Measurements from ENCODE around the gene EMC8. TPM values are rescaled to one million over a fixed set of nuclear protein-coding genes. Genes with fewer than 3 reads are reported as not detected.

The EMC8 gene
- total and polyA plus RNA-seq, 2 donors (not counting 1 experiment from before 2014, with no cell fraction given): 22.1 to 33.1 TPM

DNA sequence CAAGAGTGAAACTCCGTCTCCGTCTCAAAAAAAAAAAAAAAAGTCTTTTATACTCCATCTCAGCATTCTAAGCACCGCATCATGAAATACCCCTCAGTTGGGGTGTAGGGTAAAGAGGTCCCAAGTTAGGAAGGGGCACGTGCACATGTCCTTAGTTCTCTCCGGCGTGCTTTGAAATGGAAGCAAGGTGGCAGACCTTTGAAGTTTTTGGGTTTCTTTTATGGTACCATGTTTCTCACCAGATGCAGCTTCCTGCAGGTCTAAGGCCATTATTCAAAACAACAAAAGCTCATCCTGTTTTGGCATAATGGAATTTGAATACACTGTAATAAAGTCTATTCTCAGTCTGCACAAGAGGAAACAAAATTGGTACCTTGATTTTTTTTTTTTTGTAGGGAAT is 9.6 kb downstream of the EMC8 start:
- Histone ChIP-seq H3K4me2 (replicated peaks; ENCODE audit: low read depth, low read length, poor library complexity, severe bottlenecking) (no peak overlapping the region), H3K9ac (ENCODE audit: low read length) (no peak overlapping the region), H3K27me3 (replicated peaks in 1 of 4; ENCODE audit: control extremely low read depth in 1 of 4, control insufficient read depth in 3 of 4, insufficient read depth in 4 of 4, low read length in 3 of 4) (no peaks in the 10 kb centered on the region), H4K20me1 (ENCODE audit: control insufficient read depth, insufficient read depth, low read length, poor library complexity, severe bottlenecking) (peaks cover 50% of the 10 kb centered on the region), H3K36me3 (replicated peaks in 1 of 2; ENCODE audit: control extremely low read depth in 1 of 2, control insufficient read depth in 1 of 2, extremely low read depth in 1 of 2, insufficient read depth in 2 of 2, low read length in 1 of 2) (peaks cover 4 to 64% of the 10 kb centered on the region in 2 experiments), H3K4me3 (ENCODE audit: control extremely low read depth in 1 of 5, extremely low read depth in 1 of 5, insufficient read depth in 1 of 5, low read depth in 2 of 5, low read length in 4 of 5) (no peak overlapping the region), H3K9me3 (ENCODE audit: control extremely low read depth in 1 of 3, control insufficient read depth in 2 of 3, insufficient read depth in 1 of 3, low read length in 2 of 3) (no peaks in the 10 kb centered on the region), H3K27ac (ENCODE audit: low read length in 2 of 2) (no peak overlapping the region), H3K4me1 (ENCODE audit: control insufficient read depth in 2 of 2, insufficient read depth in 2 of 2, low read length in 2 of 2) (no peaks in the 10 kb centered on the region), H2AFZ (ENCODE audit: insufficient read depth, low read depth, low read length, poor library complexity, severe bottlenecking) (no peak overlapping the region), H3K79me2 (ENCODE audit: control insufficient read depth, insufficient read depth, low read length) (peaks cover 77% of the 10 kb centered on the region)
- ChIA-PET POLR2A (interaction anchor here (0.7 to 0.9 kb wide), 2 partner anchors 38 to 39 kb away, joined by 3 to 7 read pairs; no protein-coding TSS in a partner anchor), CTCF (interaction anchor here (0.8 to 0.9 kb wide), 2 partner anchors 30 to 130 kb away, joined by 3 read pairs; no protein-coding TSS in a partner anchor)
- no peak overlapping the region for H3K4me3 Mint-ChIP-seq
- H3K4me1 Mint-ChIP-seq: peaks cover 10% of the 10 kb centered on the region
- no CpG with 5 or more reads among the region's 6 CpGs for WGBS (ENCODE audit: insufficient coverage)
- H3K9me3 Mint-ChIP-seq (ENCODE audit: insufficient read depth): no peaks in the 10 kb centered on the region
- no peak overlapping the region for H3K27ac Mint-ChIP-seq
- no peak for ATAC-seq (ENCODE audit: low read depth)
- no peak for DNase-seq
- H3K27me3 Mint-ChIP-seq: no peaks in the 10 kb centered on the region
- TF ChIP-seq CTCF (IDR thresholded peaks at IDR 0.05) (no peak), EZH2 (IDR thresholded peaks at IDR 0.05; ENCODE audit: borderline replicate concordance, insufficient read depth, low read depth, low read length, poor library complexity, severe bottlenecking) (no peak)
- intact Hi-C loops (cut with micrococcal nuclease): loop anchor here (10.0 kb wide), 1 partner anchor 235 kb away; no protein-coding TSS in a partner anchor

DNA sequence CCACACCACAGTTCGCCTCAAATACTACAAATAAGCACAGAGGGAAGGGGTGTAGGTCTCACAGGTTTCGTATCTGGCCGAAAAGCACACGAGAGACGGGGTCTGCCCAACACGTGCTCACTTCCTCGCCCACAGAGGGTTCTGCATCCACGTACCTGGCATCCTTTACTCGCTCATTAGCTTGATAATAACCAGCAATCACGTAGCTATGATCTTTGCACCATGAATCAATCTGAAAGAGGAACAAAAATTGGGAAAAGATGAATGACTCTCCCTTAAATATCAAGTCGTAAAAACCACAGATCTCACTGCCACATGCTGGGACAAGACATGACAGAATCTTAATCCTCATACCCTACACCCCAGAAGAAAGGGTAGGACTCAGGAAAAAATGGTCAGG is 10.5 kb downstream of the EMC8 start:
- Mint-ChIP-seq H3K4me3 (no peak overlapping the region), H3K27ac (peak overlapping the region; percentile 13), H3K4me1 (peaks cover 10% of the 10 kb centered on the region), H3K9me3 (ENCODE audit: insufficient read depth) (no peaks in the 10 kb centered on the region), H3K27me3 (no peaks in the 10 kb centered on the region)
- intact Hi-C loops (cut with micrococcal nuclease): no loop called here
- ChIA-PET CTCF (no interaction called here), POLR2A (interaction anchor here (0.9 kb wide), 1 partner anchor 37 kb away, joined by 7 read pairs; no protein-coding TSS in a partner anchor)
- WGBS (ENCODE audit: insufficient coverage): 84% methylated on average over 7 of the region's 11 CpGs
- H3K4me1 ChIP-seq (ENCODE audit: control insufficient read depth in 2 of 2, insufficient read depth in 2 of 2, low read length in 2 of 2): no peaks in the 10 kb centered on the region
- no peak overlapping the region for H3K4me2 ChIP-seq (replicated peaks; ENCODE audit: low read depth, low read length, poor library complexity, severe bottlenecking)
- no peak overlapping the region for H2AFZ ChIP-seq (ENCODE audit: insufficient read depth, low read depth, low read length, poor library complexity, severe bottlenecking)
- no peak overlapping the region for H3K9ac ChIP-seq (ENCODE audit: low read length)
- H3K9me3 ChIP-seq (ENCODE audit: control extremely low read depth in 1 of 3, control insufficient read depth in 2 of 3, insufficient read depth in 1 of 3, low read length in 2 of 3): no peaks in the 10 kb centered on the region
- no peak overlapping the region for H3K4me3 ChIP-seq (ENCODE audit: control extremely low read depth in 1 of 5, extremely low read depth in 1 of 5, insufficient read depth in 1 of 5, low read depth in 2 of 5, low read length in 4 of 5)
- TF ChIP-seq CTCF (IDR thresholded peaks at IDR 0.05) (no peak), EZH2 (IDR thresholded peaks at IDR 0.05; ENCODE audit: borderline replicate concordance, insufficient read depth, low read depth, low read length, poor library complexity, severe bottlenecking) (no peak)
- H3K79me2 ChIP-seq (ENCODE audit: control insufficient read depth, insufficient read depth, low read length): peaks cover 69% of the 10 kb centered on the region
- peaks cover 4 to 62% of the 10 kb centered on the region in 2 experiments for H3K36me3 ChIP-seq (replicated peaks in 1 of 2; ENCODE audit: control extremely low read depth in 1 of 2, control insufficient read depth in 1 of 2, extremely low read depth in 1 of 2, insufficient read depth in 2 of 2, low read length in 1 of 2)
- DNase-seq: no peak
- no peaks in the 10 kb centered on the region for H3K27me3 ChIP-seq (replicated peaks in 1 of 4; ENCODE audit: control extremely low read depth in 1 of 4, control insufficient read depth in 3 of 4, insufficient read depth in 4 of 4, low read length in 3 of 4)
- H4K20me1 ChIP-seq (ENCODE audit: control insufficient read depth, insufficient read depth, low read length, poor library complexity, severe bottlenecking): peaks cover 43% of the 10 kb centered on the region
- H3K27ac ChIP-seq (ENCODE audit: low read length in 2 of 2): no peak overlapping the region
- no peak for ATAC-seq (ENCODE audit: low read depth)
